ENCODE data around the gene SYAP1.
"Not testable (repeated sequence)": the region's sequence is repeated elsewhere in the genome, so short reads cannot be mapped to it uniquely, and the experiment has no call there.

Gene SYAP1

GRCh38 chrX:16783452-16783851, 64.0 kb downstream of the SYAP1 start:
- no peak for DNase-seq (ENCODE audit: low spot score)

- not testable (repeated sequence) for DNase-seq (ENCODE audit: low spot score)
These were observed 65.0 kb downstream of the SYAP1 start for GRCh38 chrX:16784440-16784839.

- no peak for DNase-seq (ENCODE audit: low spot score)
These were observed 66.1 kb downstream of the SYAP1 start for GRCh38 chrX:16785247-16786138.

GRCh38 chrX:16786139-16786790, 66.9 kb downstream of the SYAP1 start, which contains the start of gene TXLNG:
TSS of gene TXLNG (plus strand) at chrX:16786466. CDS start at chrX:16786488, 22 bp downstream.
- peak; percentile 89 for DNase-seq (ENCODE audit: low spot score)

- peak; percentile 23 for DNase-seq (ENCODE audit: low spot score)
These were observed 67.7 kb downstream of the SYAP1 start for GRCh38 chrX:16786791-16787735.

GRCh38 chrX:16788477-16788876, 69.1 kb downstream of the SYAP1 start:
- no peak for DNase-seq (ENCODE audit: low spot score)

GRCh38 chrX:16796298-16796697, 76.9 kb downstream of the SYAP1 start:
- DNase-seq (ENCODE audit: low spot score) = no peak

GRCh38 chrX:16797358-16797757, 77.9 kb downstream of the SYAP1 start:
- no peak for DNase-seq (ENCODE audit: low spot score)

- DNase-seq (ENCODE audit: low spot score) = no peak
These were observed 78.4 kb downstream of the SYAP1 start for GRCh38 chrX:16797841-16798240.

- DNase-seq (ENCODE audit: low spot score) = no peak
These were observed 85.6 kb downstream of the SYAP1 start for GRCh38 chrX:16804923-16805464.

GRCh38 chrX:16807548-16807947, 88.1 kb downstream of the SYAP1 start:
- no peak for DNase-seq (ENCODE audit: low spot score)

GRCh38 chrX:16807976-16808542, 88.6 kb downstream of the SYAP1 start:
- no peak for DNase-seq (ENCODE audit: low spot score)

- no peak for DNase-seq (ENCODE audit: low spot score)
These were observed 95.2 kb downstream of the SYAP1 start for GRCh38 chrX:16814597-16814996.
